PC-3 (cell line): ENCODE measurements around the gene ZBTB21. TPM values are rescaled to one million over a fixed set of nuclear protein-coding genes. Genes with fewer than 3 reads are reported as not detected.
"Not testable (repeated sequence)": the region's sequence is repeated elsewhere in the genome, so short reads cannot be mapped to it uniquely, and the experiment has no call there.

Source experiments
- ATAC-seq: fragments of 200-7000 bp; cut with Tn5 transposase; 2 replicates; pipeline ENCODE4 v1.9.1; 2020; ENCODE audit warnings: mild to moderate bottlenecking, moderate library complexity
- BruUV-seq: library from RNA; stranded (reverse); fragments of 400-500 nt; replicated peaks from 2 replicates; lab custom pipeline; 2021; lab: Mats Ljungman, UMichigan
- CTCF ChIA-PET: fragments of 300-600 bp; sonication (Branson Sonifier 250); formaldehyde crosslinking; loops from one replicate; lab custom pipeline; 2022; ENCODE audit warnings: antibody characterized with exemption; lab: Charles Lee
- POLR2A ChIA-PET: fragments of 300-600 bp; sonication (Branson Sonifier 250); formaldehyde crosslinking; loops from one replicate; lab custom pipeline; 2022; ENCODE audit warnings: antibody characterized with exemption; ENCODE audit not compliant: unreplicated experiment; lab: Charles Lee
- DNase-seq: peaks from one replicate; pipeline ENCODE4 v3.0.0-alpha.2; 2015
- H2AFZ ChIP-seq: fragments of 300-600 bp; sonication (generic); 2 replicates; pipeline ENCODE4 v1.6.0; 2016; ENCODE audit warnings: antibody characterized with exemption, low read length
- H3F3A ChIP-seq: fragments of 300-600 bp; sonication (generic); one replicate; pipeline ENCODE4 v1.6.0; 2017; ENCODE audit warnings: antibody characterized with exemption, low read length, control low read depth, mild to moderate bottlenecking; ENCODE audit not compliant: unreplicated experiment
- H3K27ac ChIP-seq: fragments of 300-600 bp; sonication (generic); 2 replicates; pipeline ENCODE4 v1.5.1; 2016; ENCODE audit warnings: mild to moderate bottlenecking, low read length
- H3K27me3 ChIP-seq: fragments of 300-600 bp; sonication (generic); 2 replicates; pipeline ENCODE4 v1.6.1; 2016; ENCODE audit warnings: low read length, mixed read lengths
- H3K36me3 ChIP-seq: fragments of 300-600 bp; sonication (generic); 2 replicates; pipeline ENCODE4 v1.6.1; 2016; ENCODE audit warnings: low read depth, mixed run types, low read length, mixed read lengths
- H3K4me1 ChIP-seq: fragments of 300-600 bp; sonication (generic); 2 replicates; pipeline ENCODE4 v1.5.1; 2016; ENCODE audit warnings: low read length; ENCODE audit not compliant: insufficient read depth
- H3K4me2 ChIP-seq: fragments of 300-600 bp; sonication (generic); 2 replicates; pipeline ENCODE4 v1.6.0; 2016; ENCODE audit warnings: low read length
- H3K4me3 ChIP-seq: fragments of 300-600 bp; sonication (generic); 2 replicates; pipeline ENCODE4 v1.5.1; 2016; ENCODE audit warnings: mild to moderate bottlenecking, low read length, mixed read lengths
- H3K79me2 ChIP-seq: fragments of 300-600 bp; sonication (generic); 2 replicates; pipeline ENCODE4 v1.6.1; 2017; ENCODE audit warnings: low read length, mixed read lengths
- H3K9ac ChIP-seq: fragments of 300-600 bp; sonication (generic); 2 replicates; pipeline ENCODE4 v1.6.0; 2016; ENCODE audit warnings: mild to moderate bottlenecking, low read length
- H3K9me2 ChIP-seq: fragments of 300-600 bp; sonication (generic); replicated peaks from 2 replicates; pipeline ENCODE4 v1.6.1; 2016; ENCODE audit warnings: mixed run types, low read length, mixed read lengths
- H3K9me3 ChIP-seq: fragments of 300-600 bp; sonication (generic); 2 replicates; pipeline ENCODE4 v1.6.1; 2016; ENCODE audit warnings: low read length, mixed read lengths
- H4K20me1 ChIP-seq: fragments of 300-600 bp; sonication (generic); 2 replicates; pipeline ENCODE4 v1.6.1; 2016; ENCODE audit warnings: low read length, mixed read lengths
- EZH2 ChIP-seq: fragments of 300-600 bp; sonication (generic); IDR thresholded peaks from one replicate; pipeline ENCODE4 v1.6.1; 2017; ENCODE audit warnings: antibody characterized with exemption, mild to moderate bottlenecking, low read length; ENCODE audit not compliant: unreplicated experiment
- EZH2phosphoT487 ChIP-seq: fragments of 300-600 bp; sonication (generic); IDR thresholded peaks from 2 replicates; pipeline ENCODE4 v1.6.1; 2018; ENCODE audit warnings: mild to moderate bottlenecking, antibody characterized with exemption, low read length, borderline replicate concordance
- intact Hi-C: fragments of 100-400 bp; cut with micrococcal nuclease; formaldehyde crosslinking; loops from 2 replicates; pipeline ENCODE4 v1.9.0; 2023
- total RNA-seq: library from RNA; depleted of rRNA; stranded (reverse); fragments of >200 nt; gene quantifications from 2 replicates; pipeline ENCODE4 v1.2.3, GENCODE V29; 2014
- TF ChIP-seq, protein P1 (sequence below): fragments of 300-600 bp; sonication (generic); conservative IDR thresholded peaks from 2 replicates; pipeline ENCODE4 v1.5.1; 2017; ENCODE audit warnings: antibody characterized with exemption, low read depth, mild to moderate bottlenecking, low read length

ZBTB21 gene
- total RNA-seq, 1 experiment from 2014 or later, result 8.1 TPM

DNA sequence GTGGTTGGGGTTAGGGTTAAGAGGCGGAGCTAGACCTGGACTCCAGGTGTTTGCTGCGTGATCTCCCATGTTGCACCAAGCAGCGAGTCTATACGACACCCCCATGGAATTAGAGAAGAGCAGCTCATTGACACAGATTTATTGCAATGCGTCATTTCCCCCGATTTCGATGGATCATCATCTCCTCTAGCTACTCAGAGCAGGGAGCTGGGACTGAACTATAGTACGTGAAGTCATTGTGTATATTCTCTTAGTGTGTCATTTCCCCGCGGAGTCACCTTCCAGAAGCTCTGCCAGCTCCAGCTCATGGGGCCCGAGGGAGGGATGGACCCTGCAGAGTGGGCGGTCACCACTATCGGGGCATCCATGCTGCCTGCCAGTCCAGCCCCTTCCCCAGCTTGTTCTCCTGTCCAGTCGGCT lies 48.9 kb downstream of the ZBTB21 start:
- POLR2A ChIA-PET, result interaction anchor here (0.5 to 1.0 kb wide), 4 partner anchors 34 to 381 kb away, joined by 3 read pairs; no protein-coding TSS in a partner anchor
- Histone ChIP-seq H3K79me2 (no peaks in the 10 kb centered on the region), H3K9me3 (no peaks in the 10 kb centered on the region), H3K4me3 (peak overlapping the region; percentile 3; the same call in 1 of the 2 replicates), H3F3A (peaks cover 14% of the 10 kb centered on the region), H2AFZ (0 out of 2 replicates have a peak overlapping the region, but pooled peaks have one; percentile 11), H3K9ac (peak overlapping the region; percentile 94), H3K27me3 (no peaks in the 10 kb centered on the region), H3K4me1 (peaks cover 83% of the 10 kb centered on the region), H3K36me3 (no peaks in the 10 kb centered on the region), H3K27ac (peak overlapping the region; percentile 98), H4K20me1 (no peaks in the 10 kb centered on the region), H3K4me2 (peak overlapping the region; percentile 66), H3K9me2 (no peaks in the 10 kb centered on the region)
- TF ChIP-seq, protein P1, sequence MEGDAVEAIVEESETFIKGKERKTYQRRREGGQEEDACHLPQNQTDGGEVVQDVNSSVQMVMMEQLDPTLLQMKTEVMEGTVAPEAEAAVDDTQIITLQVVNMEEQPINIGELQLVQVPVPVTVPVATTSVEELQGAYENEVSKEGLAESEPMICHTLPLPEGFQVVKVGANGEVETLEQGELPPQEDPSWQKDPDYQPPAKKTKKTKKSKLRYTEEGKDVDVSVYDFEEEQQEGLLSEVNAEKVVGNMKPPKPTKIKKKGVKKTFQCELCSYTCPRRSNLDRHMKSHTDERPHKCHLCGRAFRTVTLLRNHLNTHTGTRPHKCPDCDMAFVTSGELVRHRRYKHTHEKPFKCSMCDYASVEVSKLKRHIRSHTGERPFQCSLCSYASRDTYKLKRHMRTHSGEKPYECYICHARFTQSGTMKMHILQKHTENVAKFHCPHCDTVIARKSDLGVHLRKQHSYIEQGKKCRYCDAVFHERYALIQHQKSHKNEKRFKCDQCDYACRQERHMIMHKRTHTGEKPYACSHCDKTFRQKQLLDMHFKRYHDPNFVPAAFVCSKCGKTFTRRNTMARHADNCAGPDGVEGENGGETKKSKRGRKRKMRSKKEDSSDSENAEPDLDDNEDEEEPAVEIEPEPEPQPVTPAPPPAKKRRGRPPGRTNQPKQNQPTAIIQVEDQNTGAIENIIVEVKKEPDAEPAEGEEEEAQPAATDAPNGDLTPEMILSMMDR, result no peak
- TF ChIP-seq EZH2 (no peak), EZH2phosphoT487 (no peak)
- ATAC-seq, result peak; percentile 56
- CTCF ChIA-PET, result interaction anchor here (1.0 to 1.3 kb wide), 2 partner anchors 28 to 156 kb away, joined by 8 to 15 read pairs; no protein-coding TSS in a partner anchor
- DNase-seq, result peak; percentile 99
- BruUV-seq, result no TSS peak
- intact Hi-C loops, result loop anchor here (2.0 kb wide), 1 partner anchor 42 kb away; no protein-coding TSS in a partner anchor

DNA sequence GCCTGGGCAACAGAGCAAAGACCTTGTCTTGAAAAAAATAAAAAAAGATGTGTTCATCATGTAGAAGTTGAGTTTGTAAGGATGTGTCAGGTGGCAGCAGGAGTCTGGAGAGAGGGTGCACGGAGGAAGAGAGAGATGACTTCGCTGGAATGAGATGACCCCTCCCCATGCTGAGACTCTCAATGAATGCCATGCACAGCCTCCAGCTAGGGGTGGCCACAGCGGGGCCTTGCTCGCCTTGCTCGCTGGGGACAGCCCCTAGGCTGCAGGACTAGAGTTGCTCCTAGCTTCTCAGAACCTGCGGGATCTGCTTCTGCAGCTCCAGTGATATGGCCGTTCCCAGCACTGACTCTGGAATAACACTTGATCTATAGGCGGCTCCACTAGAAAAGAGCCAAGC lies 49.8 kb downstream of the ZBTB21 start:
- H3K36me3 ChIP-seq, result no peaks in the 10 kb centered on the region

DNA sequence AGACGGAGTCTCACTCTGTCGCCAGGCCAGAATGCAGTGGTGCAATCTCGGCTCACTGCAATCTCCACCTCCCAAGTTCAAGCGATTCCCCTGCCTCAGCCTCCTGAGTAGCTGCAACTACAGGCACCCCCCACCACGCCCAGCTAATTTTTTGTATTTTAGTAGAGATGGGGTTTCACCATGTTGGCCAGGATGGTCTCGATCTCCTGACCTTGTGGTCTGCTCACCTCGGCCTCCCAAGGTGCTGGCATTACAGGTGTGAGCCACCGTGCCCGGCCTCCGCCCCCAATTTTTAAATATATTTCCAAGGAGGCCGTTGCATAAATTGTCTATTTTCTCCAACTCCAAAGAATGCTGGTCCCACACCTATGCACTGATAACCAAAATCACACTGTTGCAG lies 50.5 kb downstream of the ZBTB21 start:
- CTCF ChIA-PET, H3K9me2 ChIP-seq, H2AFZ ChIP-seq, H3K4me2 ChIP-seq, POLR2A ChIA-PET, H3K27me3 ChIP-seq, H3K36me3 ChIP-seq, H4K20me1 ChIP-seq, H3K9me3 ChIP-seq, H3K79me2 ChIP-seq, BruUV-seq, H3K4me3 ChIP-seq, DNase-seq, ATAC-seq: not testable (repeated sequence)
- peak overlapping the region; percentile 98 for H3K27ac ChIP-seq
- intact Hi-C loops, result loop anchor here (2.0 to 5.0 kb wide), 3 partner anchors 27 to 138 kb away; no protein-coding TSS in a partner anchor
- H3K4me1 ChIP-seq, result peaks cover 81% of the 10 kb centered on the region
- H3K9ac ChIP-seq, result peak overlapping the region; percentile 94
- H3F3A ChIP-seq, result peaks cover 14% of the 10 kb centered on the region

More for the DNA sequence above, 49.8 kb downstream of the ZBTB21 start:
- H3K9ac ChIP-seq, result peak overlapping the region; percentile 94
- no peak overlapping the region; the same call in 1 of the 2 replicates for H3K4me3 ChIP-seq
- BruUV-seq, result no TSS peak
- CTCF ChIA-PET, result interaction anchor here (1.3 kb wide), 1 partner anchor 27 kb away, joined by 15 read pairs; no protein-coding TSS in a partner anchor
- POLR2A ChIA-PET, result no interaction called here
- H3K27ac ChIP-seq, result peak overlapping the region; percentile 98
- ATAC-seq (no peak), DNase-seq (no peak)
- no peak for TF ChIP-seq EZH2phosphoT487
- TF ChIP-seq, protein P1, result no peak
- no peak for TF ChIP-seq EZH2
- H3K9me2 ChIP-seq, result no peaks in the 10 kb centered on the region
- no peaks in the 10 kb centered on the region for H3K79me2 ChIP-seq
- no peaks in the 10 kb centered on the region for H3K9me3 ChIP-seq
- H4K20me1 ChIP-seq, result no peaks in the 10 kb centered on the region
- H2AFZ ChIP-seq, result no peak overlapping the region
- intact Hi-C loops, result loop anchor here (2.0 kb wide), 1 partner anchor 42 kb away; no protein-coding TSS in a partner anchor
- peaks cover 14% of the 10 kb centered on the region for H3F3A ChIP-seq
- no peaks in the 10 kb centered on the region for H3K27me3 ChIP-seq
- H3K4me2 ChIP-seq, result peak overlapping the region; percentile 66
- peaks cover 85% of the 10 kb centered on the region for H3K4me1 ChIP-seq
